Measurements from ENCODE around the gene KATNAL2.

DNA sequence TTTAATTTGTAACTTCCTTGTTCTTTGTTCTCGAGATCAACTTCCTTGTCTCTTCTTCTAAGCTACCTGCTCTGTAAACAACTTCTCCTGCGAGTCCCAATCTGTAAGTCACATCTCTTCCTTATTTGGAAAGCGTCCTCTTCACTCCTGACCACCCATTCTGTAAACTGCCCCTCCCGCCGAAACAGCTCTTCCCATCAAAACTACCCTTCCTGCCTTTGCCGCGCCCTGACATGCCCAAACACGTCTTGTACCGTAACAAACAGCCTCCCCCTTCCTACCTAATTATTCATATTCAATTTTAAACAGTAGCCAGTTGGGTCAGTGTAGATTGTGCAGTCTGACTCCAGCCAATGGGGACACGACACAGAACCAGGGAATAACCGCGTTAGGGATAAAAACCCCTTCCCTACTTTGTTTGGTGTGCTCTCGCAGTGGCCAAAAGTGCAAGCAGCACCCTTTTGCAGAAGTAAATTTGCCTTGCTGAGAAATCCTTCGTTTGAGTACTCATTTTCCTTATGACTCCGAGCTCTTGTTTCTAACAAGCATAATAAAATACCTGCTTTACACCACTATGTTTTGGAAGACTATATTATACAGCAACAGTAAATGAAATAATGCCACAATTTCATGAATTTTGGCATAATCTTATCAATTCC, 39.9 kb upstream of the KATNAL2 start:
- TF ChIP-seq, protein P1, sequence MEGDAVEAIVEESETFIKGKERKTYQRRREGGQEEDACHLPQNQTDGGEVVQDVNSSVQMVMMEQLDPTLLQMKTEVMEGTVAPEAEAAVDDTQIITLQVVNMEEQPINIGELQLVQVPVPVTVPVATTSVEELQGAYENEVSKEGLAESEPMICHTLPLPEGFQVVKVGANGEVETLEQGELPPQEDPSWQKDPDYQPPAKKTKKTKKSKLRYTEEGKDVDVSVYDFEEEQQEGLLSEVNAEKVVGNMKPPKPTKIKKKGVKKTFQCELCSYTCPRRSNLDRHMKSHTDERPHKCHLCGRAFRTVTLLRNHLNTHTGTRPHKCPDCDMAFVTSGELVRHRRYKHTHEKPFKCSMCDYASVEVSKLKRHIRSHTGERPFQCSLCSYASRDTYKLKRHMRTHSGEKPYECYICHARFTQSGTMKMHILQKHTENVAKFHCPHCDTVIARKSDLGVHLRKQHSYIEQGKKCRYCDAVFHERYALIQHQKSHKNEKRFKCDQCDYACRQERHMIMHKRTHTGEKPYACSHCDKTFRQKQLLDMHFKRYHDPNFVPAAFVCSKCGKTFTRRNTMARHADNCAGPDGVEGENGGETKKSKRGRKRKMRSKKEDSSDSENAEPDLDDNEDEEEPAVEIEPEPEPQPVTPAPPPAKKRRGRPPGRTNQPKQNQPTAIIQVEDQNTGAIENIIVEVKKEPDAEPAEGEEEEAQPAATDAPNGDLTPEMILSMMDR (IDR thresholded peaks at IDR 0.05), result no peak
- TF ChIP-seq POLR2A (IDR thresholded peaks at IDR 0.05), result no peak
- TF ChIP-seq POLR2AphosphoS5 (IDR thresholded peaks at IDR 0.05; ENCODE audit: insufficient read depth in 1 of 2, low read depth in 1 of 2), result no peak
